Measurements from ENCODE around the gene F2.

GRCh38 chr11:46737699-46738098, 18.7 kb downstream of the F2 start:
- no peak for TF ChIP-seq EZH2 (IDR thresholded peaks at IDR 0.05; ENCODE audit: low read length, missing control alignments)
- TF ChIP-seq CTCF (conservative IDR thresholded peaks at IDR 0.05 in 1 of 2, IDR thresholded peaks at IDR 0.05 in 1 of 2; ENCODE audit: low read depth in 1 of 2, low read length in 2 of 2), result no peak

All from fibroblast of lung (primary cell).